ENCODE results near the gene MYCT1. TPM values are rescaled to one million over a fixed set of nuclear protein-coding genes. Genes with fewer than 3 reads are reported as not detected.

Gene MYCT1
- total and polyA plus RNA-seq, 2 experiments from 2014 or later: 0.11 TPM; not detected in 1

GRCh38 chr6:152727507-152727906, 29.8 kb downstream of the MYCT1 start:
- Histone ChIP-seq H2AFZ (no peak overlapping the region), H3K27me3 (replicated peaks; ENCODE audit: insufficient read depth) (no peaks in the 10 kb centered on the region), H3K4me3 (no peak overlapping the region), H3K4me2 (ENCODE audit: unreplicated experiment) (no peak overlapping the region), H3K27ac (no peak overlapping the region), H3K9me3 (ENCODE audit: low read depth) (no peaks in the 10 kb centered on the region), H4K20me1 (ENCODE audit: insufficient read depth) (no peaks in the 10 kb centered on the region), H3K79me2 (ENCODE audit: insufficient read depth) (no peaks in the 10 kb centered on the region), H3F3A (ENCODE audit: insufficient read depth) (peaks cover 15% of the 10 kb centered on the region), H3K4me1 (ENCODE audit: insufficient read depth) (peaks cover 13% of the 10 kb centered on the region), H3K9ac (no peak overlapping the region), H3K36me3 (ENCODE audit: low read depth) (no peaks in the 10 kb centered on the region), H3K9me2 (ENCODE audit: insufficient read depth) (no peaks in the 10 kb centered on the region; the same call in 1 of the 2 replicates)
- in situ Hi-C loops (cut with MboI): no loop called here
- no peak for TF ChIP-seq EZH2phosphoT487 (IDR thresholded peaks at IDR 0.05; ENCODE audit: insufficient read depth, low read depth)
- TF ChIP-seq EZH2 (IDR thresholded peaks at IDR 0.05; ENCODE audit: insufficient read depth, poor library complexity, severe bottlenecking): no peak
- 79 to 82% methylated on average over 3 of the region's 3 CpGs for WGBS, 2 experiments (ENCODE audit: low coverage in 1 of 2, low lambda C conversion rate in 2 of 2, missing lambda C conversion rate in 2 of 2)
- no peak for DNase-seq

GRCh38 chr6:152734630-152735029, 36.9 kb downstream of the MYCT1 start:
- no peak overlapping the region for H3K27ac ChIP-seq
- 49 to 57% methylated on average over 2 of the region's 2 CpGs for WGBS, 2 experiments (ENCODE audit: low coverage in 1 of 2, low lambda C conversion rate in 2 of 2, missing lambda C conversion rate in 2 of 2)

GRCh38 chr6:152736687-152737273, 39.1 kb downstream of the MYCT1 start:
- no peak overlapping the region for H2AFZ ChIP-seq
- H3K9me2 ChIP-seq (ENCODE audit: insufficient read depth): no peaks in the 10 kb centered on the region
- DNase-seq: no peak
- WGBS, 2 experiments (ENCODE audit: low coverage in 1 of 2, low lambda C conversion rate in 2 of 2, missing lambda C conversion rate in 2 of 2): 47 to 52% methylated on average over 2 of the region's 2 CpGs
- no peaks in the 10 kb centered on the region for H3K27me3 ChIP-seq (replicated peaks; ENCODE audit: insufficient read depth)
- no peak overlapping the region for H3K9ac ChIP-seq
- no peaks in the 10 kb centered on the region for H3F3A ChIP-seq (ENCODE audit: insufficient read depth)
- no peaks in the 10 kb centered on the region for H4K20me1 ChIP-seq (ENCODE audit: insufficient read depth)
- H3K36me3 ChIP-seq (ENCODE audit: low read depth): no peaks in the 10 kb centered on the region
- no peaks in the 10 kb centered on the region for H3K4me1 ChIP-seq (ENCODE audit: insufficient read depth)
- no peak overlapping the region for H3K4me3 ChIP-seq
- no peaks in the 10 kb centered on the region for H3K9me3 ChIP-seq (ENCODE audit: low read depth)
- in situ Hi-C loops (cut with MboI): no loop called here
- H3K27ac ChIP-seq: no peak overlapping the region
- H3K4me2 ChIP-seq (ENCODE audit: unreplicated experiment): no peak overlapping the region
- no peak for TF ChIP-seq EZH2 (IDR thresholded peaks at IDR 0.05; ENCODE audit: insufficient read depth, poor library complexity, severe bottlenecking)
- no peak for TF ChIP-seq EZH2phosphoT487 (IDR thresholded peaks at IDR 0.05; ENCODE audit: insufficient read depth, low read depth)
- no peaks in the 10 kb centered on the region for H3K79me2 ChIP-seq (ENCODE audit: insufficient read depth)

More at GRCh38 chr6:152734630-152735029, 36.9 kb downstream of the MYCT1 start:
- Histone ChIP-seq H3F3A (ENCODE audit: insufficient read depth) (no peaks in the 10 kb centered on the region), H3K4me3 (no peak overlapping the region), H3K9me2 (ENCODE audit: insufficient read depth) (no peaks in the 10 kb centered on the region), H3K9ac (no peak overlapping the region), H3K27me3 (replicated peaks; ENCODE audit: insufficient read depth) (no peaks in the 10 kb centered on the region), H3K9me3 (ENCODE audit: low read depth) (no peaks in the 10 kb centered on the region), H3K79me2 (ENCODE audit: insufficient read depth) (no peaks in the 10 kb centered on the region), H4K20me1 (ENCODE audit: insufficient read depth) (no peaks in the 10 kb centered on the region), H3K36me3 (ENCODE audit: low read depth) (no peaks in the 10 kb centered on the region), H3K4me1 (ENCODE audit: insufficient read depth) (no peaks in the 10 kb centered on the region), H2AFZ (no peak overlapping the region), H3K4me2 (ENCODE audit: unreplicated experiment) (no peak overlapping the region)
- in situ Hi-C loops (cut with MboI): no loop called here
- DNase-seq: no peak
- no peak for TF ChIP-seq EZH2 (IDR thresholded peaks at IDR 0.05; ENCODE audit: insufficient read depth, poor library complexity, severe bottlenecking)

GRCh38 chr6:152745509-152746171, 47.9 kb downstream of the MYCT1 start:
- TF ChIP-seq EZH2phosphoT487 (IDR thresholded peaks at IDR 0.05; ENCODE audit: insufficient read depth, low read depth) (no peak), EZH2 (IDR thresholded peaks at IDR 0.05; ENCODE audit: insufficient read depth, poor library complexity, severe bottlenecking) (no peak)
- no peak overlapping the region for H3K4me3 ChIP-seq
- no peaks in the 10 kb centered on the region for H4K20me1 ChIP-seq (ENCODE audit: insufficient read depth)
- H3K4me1 ChIP-seq (ENCODE audit: insufficient read depth): peaks cover 8% of the 10 kb centered on the region
- no peaks in the 10 kb centered on the region for H3F3A ChIP-seq (ENCODE audit: insufficient read depth)
- no peaks in the 10 kb centered on the region for H3K9me2 ChIP-seq (ENCODE audit: insufficient read depth)
- no peaks in the 10 kb centered on the region for H3K79me2 ChIP-seq (ENCODE audit: insufficient read depth)
- peak overlapping the region; percentile 5 for H3K4me2 ChIP-seq (ENCODE audit: unreplicated experiment)
- 47% methylated on average over 4 of the region's 4 CpGs for WGBS, 2 experiments (ENCODE audit: low coverage in 1 of 2, low lambda C conversion rate in 2 of 2, missing lambda C conversion rate in 2 of 2)
- H2AFZ ChIP-seq: no peak overlapping the region
- in situ Hi-C loops (cut with MboI): no loop called here
- H3K9me3 ChIP-seq (ENCODE audit: low read depth): no peaks in the 10 kb centered on the region
- H3K9ac ChIP-seq: no peak overlapping the region
- no peaks in the 10 kb centered on the region for H3K36me3 ChIP-seq (ENCODE audit: low read depth)
- peak overlapping the region; percentile 38 for H3K27ac ChIP-seq
- no peaks in the 10 kb centered on the region for H3K27me3 ChIP-seq (replicated peaks; ENCODE audit: insufficient read depth)
- no peak for DNase-seq

All from GM23248 (cell line).